HG03039 (cell line): ENCODE data around the gene VRK1.
"Not testable (repeated sequence)": the region's sequence is repeated elsewhere in the genome, so short reads cannot be mapped to it uniquely, and the experiment has no call there.

Experiments
- ATAC-seq: cut with Tn5 transposase; IDR thresholded peaks from one replicate; pipeline ENCODE4 v1.9.1; 2021; ENCODE audit warnings: mild to moderate bottlenecking, moderate library complexity; ENCODE audit not compliant: unreplicated experiment

The VRK1 gene

GRCh38 chr14:96874127-96874526 lies 76.9 kb downstream of the VRK1 start:
- no peak for ATAC-seq

- no peak for ATAC-seq
Measured at GRCh38 chr14:96876747-96877146, 79.6 kb downstream of the VRK1 start.

DNA sequence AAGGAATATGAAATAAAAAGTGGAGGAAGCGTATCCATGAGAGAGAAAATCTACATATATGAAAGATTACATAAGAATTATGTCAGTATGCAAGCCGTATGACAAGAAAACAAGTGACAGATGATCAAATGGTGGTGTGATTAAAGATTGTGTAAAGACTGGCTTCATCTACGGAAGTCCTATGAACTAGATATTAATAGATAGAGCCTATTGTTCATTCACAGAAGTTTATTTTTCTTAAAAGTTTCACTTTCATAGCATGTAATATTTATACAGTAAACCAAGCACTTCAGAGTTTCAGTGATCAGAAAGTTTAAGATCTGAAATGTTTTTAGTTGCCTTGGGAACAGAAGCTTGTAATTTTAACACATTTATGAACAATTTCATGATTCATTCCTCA lies 84.5 kb downstream of the VRK1 start:
- no peak for ATAC-seq

GRCh38 chr14:96883974-96884373 lies 86.8 kb downstream of the VRK1 start:
- not testable (repeated sequence) for ATAC-seq

DNA sequence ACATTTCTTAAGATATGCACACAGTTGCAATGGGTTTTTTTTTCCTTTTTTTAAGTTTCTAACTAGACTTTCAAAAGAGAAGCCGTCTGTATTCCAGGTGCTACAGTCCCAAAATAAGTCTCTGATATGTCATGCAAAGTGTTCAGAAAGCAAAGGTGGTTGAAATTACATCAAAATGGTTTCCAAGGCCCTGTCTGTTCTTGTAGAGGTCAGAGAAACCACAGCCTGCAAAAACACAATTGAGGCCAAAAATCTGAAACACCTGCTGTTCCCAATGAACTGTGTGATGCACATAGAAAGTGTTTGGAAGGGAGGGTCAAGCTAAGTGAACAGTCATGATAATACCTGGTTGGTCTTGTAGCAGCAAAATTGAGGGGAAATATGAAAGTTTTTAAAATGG lies 91.0 kb downstream of the VRK1 start:
- ATAC-seq = peak; percentile 65

- no peak for ATAC-seq
Measured at GRCh38 chr14:96888593-96888992, 91.4 kb downstream of the VRK1 start.

- ATAC-seq = no peak
Measured at GRCh38 chr14:96889091-96889490, 91.9 kb downstream of the VRK1 start.

- no peak for ATAC-seq
Measured at GRCh38 chr14:96893966-96894622, 96.9 kb downstream of the VRK1 start.

DNA sequence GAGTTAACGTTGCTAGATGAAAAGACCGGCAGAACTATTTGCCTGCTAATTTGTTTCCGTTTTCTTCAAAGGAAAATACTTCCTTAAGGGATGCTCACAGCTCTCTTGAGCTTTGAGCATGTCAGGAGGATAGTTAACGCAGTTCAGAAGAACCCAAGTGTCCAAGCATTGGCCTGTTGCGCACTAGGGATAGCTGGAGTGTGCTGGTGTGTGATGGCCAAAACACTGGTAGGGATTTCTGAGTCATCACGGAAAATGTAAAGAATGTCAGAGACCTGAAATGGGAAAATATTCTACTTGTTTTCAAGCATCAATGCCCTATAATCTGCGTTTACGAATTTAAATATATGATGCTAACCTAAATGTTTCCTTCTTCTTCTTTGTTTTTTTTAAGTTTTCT lies 97.8 kb downstream of the VRK1 start:
- no peak for ATAC-seq

DNA sequence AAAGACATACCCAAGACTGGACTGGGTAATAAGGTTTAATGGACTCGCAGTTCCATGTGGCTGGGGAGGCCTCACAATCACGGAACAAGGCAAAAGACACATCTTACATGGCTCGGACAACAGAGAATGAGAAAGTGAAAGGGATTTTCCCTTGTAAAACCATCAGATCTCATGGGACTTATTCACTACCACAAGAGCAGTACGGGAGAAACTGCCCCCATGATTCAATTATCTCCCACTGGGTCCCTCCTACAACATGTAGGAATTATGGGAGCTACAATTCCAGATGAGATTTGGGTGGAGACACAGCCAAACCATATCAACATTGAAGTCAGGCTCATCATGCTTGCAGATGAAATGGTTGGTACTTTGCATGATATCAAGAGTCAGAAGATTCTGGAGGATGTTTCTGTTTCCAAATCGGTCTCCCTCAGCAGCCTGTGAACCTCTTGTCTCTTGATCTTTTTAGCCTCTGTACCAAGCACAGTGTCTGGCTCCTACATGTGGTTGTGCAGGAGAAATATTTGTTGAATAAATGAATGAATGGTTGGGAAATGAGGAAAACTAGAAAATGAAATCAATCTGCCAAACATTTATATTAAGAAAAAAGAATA lies 98.6 kb downstream of the VRK1 start:
- ATAC-seq = peak; percentile 65

- ATAC-seq = no peak
Measured at GRCh38 chr14:96897184-96897583, 100.0 kb downstream of the VRK1 start.

- ATAC-seq = peak; percentile 61
Measured at GRCh38 chr14:96901227-96901626, 104.0 kb downstream of the VRK1 start.

DNA sequence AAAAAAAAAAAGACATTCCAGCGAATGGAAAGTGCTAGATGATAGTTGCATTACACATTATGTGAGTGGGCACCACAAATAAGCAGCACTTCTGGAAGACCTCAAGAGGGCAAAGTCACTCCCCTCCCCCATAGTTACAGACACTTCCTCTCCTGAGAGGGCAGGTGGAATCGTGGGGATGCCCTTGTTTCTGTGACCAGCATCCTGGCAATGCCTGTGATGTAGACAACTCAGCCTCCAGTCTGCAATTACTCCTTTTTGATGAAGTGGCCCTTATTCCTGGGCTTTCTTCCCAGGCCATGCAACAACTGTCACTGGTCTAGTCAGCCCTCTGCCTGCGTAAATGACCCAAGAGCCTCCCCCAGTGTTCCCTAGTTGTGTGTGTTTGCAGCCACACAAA lies 104.8 kb downstream of the VRK1 start:
- no peak for ATAC-seq

GRCh38 chr14:96903444-96904023 lies 106.4 kb downstream of the VRK1 start:
- ATAC-seq = no peak

DNA sequence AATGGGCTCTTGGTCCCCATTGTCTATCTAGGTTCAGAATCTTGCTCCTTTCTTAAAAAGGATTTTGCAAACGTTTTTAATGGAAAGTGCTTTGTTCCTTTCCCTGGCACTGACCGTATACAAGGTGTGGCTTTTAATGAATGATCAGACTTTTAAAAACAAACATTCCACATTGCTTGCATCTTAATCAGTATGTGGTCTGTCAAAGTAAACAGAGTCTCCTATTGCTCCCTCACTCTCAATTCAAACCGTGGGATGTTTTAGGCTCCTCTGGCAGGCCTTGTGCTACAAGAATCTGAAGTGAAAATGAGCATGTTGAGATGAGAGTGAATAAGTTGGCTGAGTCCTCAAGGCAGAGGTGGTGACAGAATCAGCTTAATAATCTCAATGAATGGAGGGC lies 107.0 kb downstream of the VRK1 start:
- ATAC-seq = no peak

DNA sequence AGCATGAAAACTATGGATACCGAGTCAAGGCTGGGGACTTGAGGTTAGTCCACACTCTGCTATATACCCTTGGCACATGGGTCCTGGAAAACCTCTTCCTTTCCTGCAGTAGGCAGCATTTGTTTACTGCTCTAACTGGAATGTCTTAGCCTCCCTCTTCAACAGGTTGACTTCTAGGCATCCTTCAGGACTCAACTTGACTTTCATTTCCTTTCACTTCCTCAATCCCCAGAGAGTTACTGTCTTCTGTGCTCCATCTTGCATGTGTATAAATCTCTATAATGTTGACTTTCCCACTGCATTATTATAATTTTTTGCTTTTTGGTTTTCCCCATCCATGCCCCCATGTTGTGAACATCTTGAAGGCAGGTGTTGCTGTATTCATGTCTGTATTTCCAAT lies 107.9 kb downstream of the VRK1 start:
- ATAC-seq = no peak

DNA sequence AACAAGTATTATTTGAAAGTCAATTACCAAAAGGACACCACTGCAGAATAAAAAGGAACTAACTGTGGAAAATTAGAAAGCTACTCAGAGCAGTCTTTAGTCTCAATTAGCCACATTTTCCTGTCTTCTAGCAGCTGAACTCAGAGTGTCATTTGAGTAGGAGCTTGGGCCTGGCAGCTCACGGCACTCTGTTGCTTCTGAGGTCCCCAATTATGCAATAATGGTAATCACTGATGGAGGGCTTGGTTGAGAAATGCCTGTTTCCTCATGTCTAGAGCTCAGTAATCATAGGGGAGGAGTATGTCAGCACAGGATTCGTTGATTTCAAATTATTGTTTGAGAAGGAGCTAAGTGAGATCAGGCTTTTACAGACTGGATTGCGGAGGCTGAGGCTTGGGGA lies 108.6 kb downstream of the VRK1 start:
- ATAC-seq = no peak

DNA sequence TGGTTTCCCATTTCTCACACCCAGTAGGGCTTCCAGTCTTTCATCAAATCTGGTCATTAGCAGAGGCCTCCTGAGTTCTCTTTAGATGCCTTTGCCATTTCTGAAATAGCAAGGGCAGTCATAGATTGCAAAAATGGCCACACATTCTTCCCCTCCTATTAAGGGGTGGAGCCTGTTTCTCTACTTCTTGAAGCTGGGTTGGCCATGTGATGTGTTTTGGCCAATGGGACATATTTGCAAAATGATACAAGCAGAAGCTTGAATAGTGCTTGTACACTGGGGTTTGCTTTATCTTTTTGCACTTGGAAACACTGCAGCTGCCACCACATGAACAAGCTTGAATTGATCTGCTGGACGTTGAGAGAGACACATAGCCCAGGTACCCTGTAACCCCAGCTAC lies 109.3 kb downstream of the VRK1 start:
- no peak for ATAC-seq

DNA sequence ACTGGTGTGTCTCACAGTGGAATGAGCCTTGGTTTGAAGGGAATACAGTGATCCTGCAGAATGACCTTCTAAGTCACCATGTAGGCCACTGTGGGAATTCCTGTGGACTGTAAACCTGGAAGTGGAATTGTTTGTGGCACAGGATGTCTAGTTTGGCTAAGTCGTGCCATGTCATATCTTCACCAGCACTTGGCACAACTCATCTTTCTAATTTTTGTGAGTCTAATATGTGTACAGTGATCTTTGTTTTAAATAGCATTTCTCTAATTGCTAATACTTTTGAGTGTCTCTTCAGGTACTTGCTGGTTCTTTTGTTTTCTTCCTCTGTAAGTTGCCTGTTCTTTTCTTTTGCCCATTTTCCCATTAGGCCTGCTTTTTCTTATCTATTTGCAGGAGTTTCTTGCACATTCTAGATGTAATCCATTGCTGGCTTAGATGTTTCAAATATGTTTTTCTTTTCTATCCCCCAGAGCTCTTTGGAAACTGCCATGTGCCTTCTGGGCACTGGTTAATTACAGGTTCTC lies 112.7 kb downstream of the VRK1 start:
- ATAC-seq = no peak

- ATAC-seq = no peak
Measured at GRCh38 chr14:96911499-96912149, 114.4 kb downstream of the VRK1 start.

DNA sequence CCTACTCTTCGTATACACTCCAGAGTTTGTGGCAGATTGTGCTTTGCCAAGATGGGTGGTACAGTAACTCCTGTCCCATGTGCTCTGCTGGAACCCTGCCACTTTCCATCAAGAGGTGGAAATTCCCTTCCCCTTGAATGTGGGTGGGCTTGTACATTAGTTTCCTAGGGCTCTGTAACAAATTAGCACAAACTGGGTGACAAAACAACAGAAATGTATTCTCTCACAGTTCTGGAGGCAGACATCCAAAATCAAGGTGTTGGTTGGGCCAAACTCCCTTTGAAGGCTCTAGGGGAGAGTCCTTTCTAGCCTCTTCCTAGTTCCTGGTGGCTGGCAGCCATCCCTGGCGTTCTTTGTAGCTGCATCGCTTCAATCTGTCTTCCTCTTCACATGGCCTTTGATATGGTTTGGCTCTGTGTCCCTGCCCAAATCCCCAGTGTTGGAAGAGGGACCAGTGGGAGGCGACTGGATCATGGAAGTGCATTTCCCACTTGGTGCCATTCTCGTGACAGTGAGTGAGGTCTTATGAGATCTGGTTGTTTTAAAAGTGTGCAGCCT lies 117.5 kb downstream of the VRK1 start:
- ATAC-seq = no peak

DNA sequence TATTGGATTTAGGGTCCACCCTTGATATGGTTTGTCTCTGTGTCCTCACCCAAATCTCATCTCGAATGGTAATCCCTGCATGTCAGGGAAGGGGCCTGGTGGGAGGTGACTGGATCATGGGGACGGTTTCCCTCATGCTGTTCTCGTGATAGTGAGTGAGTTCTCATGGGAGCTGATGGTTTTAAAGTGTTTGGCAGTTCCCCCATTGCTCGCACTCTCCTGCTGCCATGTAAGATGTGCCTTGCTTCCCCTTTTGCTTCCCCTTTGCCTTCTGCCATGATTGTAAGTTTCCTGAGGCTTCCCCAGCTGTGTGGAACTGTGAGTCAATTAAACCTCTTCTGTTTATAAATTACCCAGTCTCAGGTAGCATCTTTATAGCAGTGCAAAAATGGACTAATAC lies 118.3 kb downstream of the VRK1 start:
- ATAC-seq = no peak
